HG03442 (cell line): ENCODE results near the gene PAK6.

Source experiments
- ATAC-seq: cut with Tn5 transposase; IDR thresholded peaks from one replicate; pipeline ENCODE4 v1.9.1; 2021; ENCODE audit warnings: mild to moderate bottlenecking, moderate library complexity; ENCODE audit not compliant: unreplicated experiment

PAK6 gene

DNA sequence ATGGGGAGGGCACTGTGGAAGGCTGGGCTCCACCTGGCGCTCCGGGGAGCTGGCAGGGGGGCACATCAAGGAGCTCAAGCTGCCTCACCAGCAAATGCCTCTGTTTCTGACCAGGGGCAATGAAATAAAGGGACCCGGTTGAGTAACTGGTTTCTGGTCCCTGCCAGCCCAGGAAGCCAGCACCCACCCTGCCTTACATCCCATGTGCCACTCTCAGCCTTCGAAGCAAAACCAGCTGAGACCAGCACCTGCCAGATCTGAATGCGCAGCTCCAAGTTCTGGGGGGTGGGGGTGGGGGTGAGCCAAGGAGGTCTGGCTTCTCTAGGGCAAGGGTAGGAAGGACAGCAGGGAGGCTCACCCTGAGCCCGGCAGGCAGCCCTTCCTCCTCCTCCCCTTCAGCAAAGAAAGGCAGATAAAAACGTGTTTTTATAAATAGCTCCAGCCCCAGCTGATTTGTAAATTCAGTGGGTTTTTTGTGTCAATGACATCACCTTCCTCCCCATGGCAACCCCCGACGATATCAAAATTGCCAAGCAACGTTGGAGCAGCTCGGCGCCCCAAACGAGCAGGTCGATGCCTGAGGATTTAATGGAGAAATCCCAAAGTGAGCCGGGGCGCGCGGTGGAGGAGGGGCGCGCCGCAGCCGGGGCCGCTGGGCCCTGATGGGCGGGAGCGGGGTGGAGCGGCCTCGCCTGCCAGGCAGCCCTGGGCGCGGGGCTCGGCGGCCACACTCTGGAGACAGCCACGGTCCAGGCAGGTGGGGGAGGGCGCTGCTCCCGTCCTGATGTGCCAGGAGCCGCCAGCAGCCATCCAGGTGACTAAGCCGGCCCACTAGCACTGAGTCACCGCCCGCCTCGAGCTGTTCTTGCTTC lies at the start of gene PAK6:
Gene PAK6, plus strand, starts transcription at position 532 of the 872 bp plus-strand sequence. CDS start 25,723 bp downstream, outside the sequence.
- no peak for ATAC-seq

DNA sequence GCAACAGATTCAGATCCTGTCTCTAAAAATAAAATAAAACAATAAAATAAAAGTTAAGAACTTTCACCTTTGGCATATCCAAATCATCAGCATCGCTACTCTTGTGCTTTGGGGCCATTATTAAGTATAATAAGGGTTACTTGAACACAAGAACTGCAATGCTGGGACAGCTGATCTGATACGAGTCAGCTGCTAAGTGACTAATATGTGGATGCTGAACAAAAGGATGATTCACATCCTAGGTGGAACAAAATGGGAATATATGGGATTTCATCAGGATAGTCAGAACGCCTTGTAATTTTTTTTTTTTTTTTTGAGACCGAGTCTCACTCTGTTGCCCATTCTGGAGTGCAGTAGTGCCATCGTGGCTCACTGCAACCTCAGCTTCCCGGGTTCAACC lies 48.3 kb upstream of the PAK6 start:
- no peak for ATAC-seq

DNA sequence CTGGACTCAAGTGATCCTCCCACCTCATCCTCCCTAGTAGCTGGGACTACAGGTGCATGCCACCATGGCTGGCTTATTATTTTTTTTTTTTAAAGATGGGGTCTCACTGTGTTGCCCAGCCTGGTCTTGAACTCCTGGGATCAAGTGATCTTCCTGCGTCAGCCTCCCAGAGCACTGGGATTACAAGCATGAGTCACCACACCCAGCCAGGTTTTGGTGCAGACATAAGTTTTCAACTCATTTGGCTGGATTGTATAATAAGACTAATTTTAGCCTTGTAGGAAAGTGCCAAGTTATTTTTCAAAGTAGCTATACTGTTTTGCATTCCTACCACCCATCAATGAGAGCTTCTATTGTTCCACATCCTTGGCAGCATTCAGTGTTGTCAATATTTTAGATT lies 45.9 kb upstream of the PAK6 start:
- no peak for ATAC-seq

GRCh38 chr15:40197434-40197833 lies 41.4 kb upstream of the PAK6 start:
- ATAC-seq: no peak

GRCh38 chr15:40198355-40199085 lies 40.3 kb upstream of the PAK6 start:
- no peak for ATAC-seq

DNA sequence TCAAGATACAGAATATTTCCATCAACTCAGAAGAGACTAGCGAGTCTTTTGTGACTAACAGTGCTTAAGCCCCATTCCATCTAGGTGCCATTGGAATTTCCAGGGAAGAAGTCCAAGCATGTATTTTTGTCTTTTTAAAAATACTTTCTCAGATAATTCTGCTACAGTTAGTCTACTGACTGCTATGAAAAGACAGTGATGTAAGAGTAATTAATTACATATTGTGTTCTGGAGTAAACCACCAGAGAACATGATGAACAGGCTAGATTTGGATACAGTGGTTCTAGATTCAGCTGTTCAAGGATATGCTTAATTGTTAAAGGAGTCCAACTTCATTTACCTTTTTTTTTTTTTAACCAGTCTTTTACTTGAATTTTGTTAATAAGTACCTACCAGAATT lies 34.8 kb upstream of the PAK6 start:
- ATAC-seq: no peak

- no peak for ATAC-seq
Measured at GRCh38 chr15:40217166-40217824, 21.6 kb upstream of the PAK6 start.

GRCh38 chr15:40219801-40220200 lies 19.1 kb upstream of the PAK6 start:
- ATAC-seq: no peak

- no peak for ATAC-seq
Measured at GRCh38 chr15:40222131-40222530, 16.7 kb upstream of the PAK6 start.

- no peak for ATAC-seq
Measured at GRCh38 chr15:40226736-40227135, 12.1 kb upstream of the PAK6 start.

DNA sequence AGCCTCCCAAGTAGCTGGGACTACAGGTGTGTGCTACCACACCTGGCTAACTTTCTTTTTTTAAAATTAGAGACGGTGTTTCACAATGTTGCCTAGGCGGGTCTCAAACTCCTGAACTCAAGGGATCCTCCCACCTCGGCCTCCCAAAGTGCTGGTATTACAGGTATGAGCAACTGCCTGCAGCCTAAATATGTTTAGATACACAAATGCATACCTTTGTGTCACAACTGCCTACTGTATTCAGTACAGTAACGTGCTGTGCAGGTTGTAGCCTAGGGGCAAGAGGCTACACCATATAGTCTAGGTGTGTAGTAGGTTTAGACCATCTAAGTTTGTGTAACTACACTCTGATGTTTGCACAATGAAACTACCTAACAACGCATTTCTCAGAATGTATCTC lies 9.5 kb upstream of the PAK6 start:
- no peak for ATAC-seq

DNA sequence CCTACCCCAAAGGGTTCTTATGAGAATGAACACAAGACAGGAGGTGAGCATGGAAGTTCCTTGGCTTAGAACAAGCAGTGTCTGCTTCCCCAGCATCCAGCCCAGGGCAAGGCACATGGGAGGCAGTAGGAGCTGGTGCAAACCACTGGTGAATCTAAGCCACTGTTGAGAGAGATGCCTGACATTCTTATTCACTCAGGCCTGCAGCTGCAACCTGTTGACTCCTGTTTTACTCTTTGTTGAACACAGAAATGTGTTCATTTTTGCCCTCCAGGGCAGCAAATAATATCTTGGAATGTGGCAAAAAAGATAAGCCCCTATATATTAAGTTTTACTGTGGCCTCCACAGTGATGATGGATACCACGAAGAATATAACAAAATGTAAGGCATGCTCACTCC lies 8.9 kb upstream of the PAK6 start:
- ATAC-seq: no peak

DNA sequence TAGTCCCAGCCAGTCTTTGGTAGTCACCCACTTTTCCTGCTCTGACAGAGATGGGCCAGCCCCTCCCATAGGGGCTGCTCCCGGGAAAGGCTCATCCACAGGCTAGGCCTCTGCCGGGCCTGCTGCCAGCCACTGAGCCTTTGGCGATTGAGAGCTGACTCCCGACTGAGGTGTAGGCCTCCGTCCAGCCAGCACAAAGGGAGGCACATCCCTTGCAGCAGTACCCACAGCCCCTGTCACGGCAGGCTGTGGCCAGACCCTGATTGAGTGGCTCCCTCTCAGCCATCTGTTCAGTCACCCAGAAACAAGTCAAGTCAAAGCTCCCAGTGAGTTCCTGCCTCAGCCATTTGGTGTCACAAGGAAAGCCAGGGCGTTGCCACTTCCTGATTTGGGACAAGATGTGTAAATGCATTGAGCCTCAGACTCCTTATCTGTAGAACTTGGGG lies 6.2 kb upstream of the PAK6 start:
- ATAC-seq: no peak

- no peak for ATAC-seq
Measured at GRCh38 chr15:40233727-40234577, 4.9 kb upstream of the PAK6 start.

- ATAC-seq: no peak
Measured at GRCh38 chr15:40234783-40235182, 4.1 kb upstream of the PAK6 start.

GRCh38 chr15:40235201-40235885 lies 3.5 kb upstream of the PAK6 start:
- ATAC-seq: no peak

DNA sequence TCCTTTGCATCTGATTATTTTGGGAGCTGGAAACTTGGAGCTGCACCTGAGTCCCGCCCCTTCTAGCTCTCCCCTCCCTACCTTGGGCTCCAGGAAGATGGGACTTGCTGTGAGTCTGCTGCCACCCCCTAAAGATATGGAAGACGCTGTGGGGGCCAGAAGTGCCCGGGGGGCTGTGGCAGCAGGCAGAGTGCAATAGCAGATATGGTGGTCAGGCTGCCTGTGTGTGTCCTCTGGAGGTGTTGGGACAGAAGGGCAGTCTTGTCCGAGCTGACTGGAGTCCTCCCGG lies 485 bp downstream of the PAK6 start:
- no peak for ATAC-seq

DNA sequence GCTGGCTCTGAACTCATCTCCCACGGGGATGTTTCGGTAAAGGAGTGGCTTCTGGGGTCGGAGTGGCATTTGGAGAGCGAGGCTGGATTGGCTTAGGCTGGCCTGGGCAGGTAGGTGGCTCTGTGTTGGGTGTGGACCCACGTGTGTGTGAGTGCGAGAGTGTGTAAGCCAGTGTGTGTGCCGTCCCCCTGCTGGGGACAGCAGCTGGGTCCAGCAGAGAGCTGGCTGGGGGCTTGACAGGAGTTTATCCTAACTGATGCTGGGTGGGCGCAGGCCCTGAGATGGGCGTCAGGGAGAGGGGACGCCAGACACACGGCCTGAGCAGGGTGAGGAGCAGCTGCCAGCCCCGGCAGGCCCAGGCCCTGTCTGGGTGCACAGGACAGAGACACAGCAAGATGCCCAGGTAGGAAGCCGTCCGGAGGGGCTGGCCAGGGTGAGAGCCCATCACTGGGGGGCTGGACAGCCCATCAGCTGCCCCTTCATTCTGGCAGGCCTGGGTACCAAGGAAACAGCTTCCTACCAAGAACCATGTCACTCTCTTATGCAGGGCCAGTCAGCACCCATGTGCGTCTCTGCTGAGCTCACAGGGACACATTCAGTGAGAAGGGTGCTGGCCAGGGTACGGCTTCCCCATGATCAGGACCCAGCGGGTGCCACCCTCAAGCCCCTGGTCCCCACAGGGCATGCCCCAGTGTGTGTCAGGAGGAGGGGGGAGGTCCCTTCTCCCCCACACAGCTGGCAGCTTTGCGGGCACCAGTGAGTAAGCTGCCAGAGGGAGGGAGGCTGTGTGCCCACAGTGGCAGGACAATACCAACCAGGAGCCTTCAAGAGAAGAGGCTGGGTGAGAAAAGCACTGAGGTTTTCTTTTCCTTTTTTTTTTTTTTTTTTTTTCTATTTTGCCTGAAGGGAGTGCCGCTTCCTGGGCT lies 1.1 kb downstream of the PAK6 start:
- no peak for ATAC-seq

- no peak for ATAC-seq
Measured at GRCh38 chr15:40240619-40241221, 1.9 kb downstream of the PAK6 start.
